ENCODE data around the gene BSND.
"Not testable (repeated sequence)": the region's sequence is repeated elsewhere in the genome, so short reads cannot be mapped to it uniquely, and the experiment has no call there.

DNA sequence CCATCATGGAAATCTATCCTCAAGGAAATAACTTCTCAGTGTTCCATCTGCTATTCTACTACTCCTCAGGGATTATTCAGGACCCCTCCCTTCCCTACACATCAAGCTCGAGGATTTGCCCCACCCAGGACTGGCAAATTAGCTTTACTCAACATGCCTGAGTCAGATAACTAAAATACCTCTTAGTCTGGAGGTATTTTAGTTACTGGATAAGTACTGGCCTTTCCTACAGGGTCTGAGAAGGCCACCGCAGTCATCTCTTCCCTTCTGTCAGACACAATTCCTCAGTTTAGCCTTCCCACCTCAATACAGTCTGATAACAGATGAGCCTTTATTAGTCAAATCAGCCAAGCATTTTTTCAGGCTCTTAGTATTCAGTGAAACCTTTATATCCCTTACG, 27.9 kb downstream of the BSND start:
- not testable (repeated sequence) for TF ChIP-seq SP1, ZNF384 (IDR thresholded peaks at IDR 0.05)
